CD4-positive, alpha-beta T cell treated with Interleukin-1 beta for 1 hour (primary cell): Measurements from ENCODE around the gene WDR5.

Experiments
- DNase-seq, 2 donors: peaks; one replicate each; pipeline ENCODE4 v3.0.0-alpha.2; 2020 to 2022

Gene WDR5

GRCh38 chr9:134189470-134190231, 53.8 kb downstream of the WDR5 start:
- DNase-seq = no peak

- DNase-seq = no peak
These were observed 54.6 kb downstream of the WDR5 start for GRCh38 chr9:134190232-134191121.

- no peak for DNase-seq
These were observed 55.8 kb downstream of the WDR5 start for GRCh38 chr9:134191455-134192209.

- DNase-seq = no peak
These were observed 56.5 kb downstream of the WDR5 start for GRCh38 chr9:134192311-134192950.

GRCh38 chr9:134192951-134193731, 57.3 kb downstream of the WDR5 start:
- no peak for DNase-seq

GRCh38 chr9:134193912-134194535, 58.1 kb downstream of the WDR5 start:
- no peak for DNase-seq

- DNase-seq = peak in 1 of 2 donors; percentile 19
These were observed 59.7 kb downstream of the WDR5 start for GRCh38 chr9:134195558-134195957.

- no peak for DNase-seq
These were observed 61.0 kb downstream of the WDR5 start for GRCh38 chr9:134196911-134197310.

- DNase-seq = no peak
These were observed 62.9 kb downstream of the WDR5 start for GRCh38 chr9:134198791-134199190.

- DNase-seq = no peak
These were observed 64.8 kb downstream of the WDR5 start for GRCh38 chr9:134200730-134201129.

GRCh38 chr9:134203224-134203623, 67.3 kb downstream of the WDR5 start:
- no peak for DNase-seq

- DNase-seq = no peak
These were observed 68.2 kb downstream of the WDR5 start for GRCh38 chr9:134204041-134204440.

- no peak for DNase-seq
These were observed 69.2 kb downstream of the WDR5 start for GRCh38 chr9:134204991-134205578.

- no peak for DNase-seq
These were observed 69.9 kb downstream of the WDR5 start for GRCh38 chr9:134205672-134206310.

- no peak for DNase-seq
These were observed 70.7 kb downstream of the WDR5 start for GRCh38 chr9:134206311-134207300.

GRCh38 chr9:134208310-134208841, 72.5 kb downstream of the WDR5 start:
- no peak for DNase-seq

- DNase-seq = no peak
These were observed 73.3 kb downstream of the WDR5 start for GRCh38 chr9:134208981-134209725.
